Activated T-cell treated with anti-CD3 and anti-CD28 coated beads, Interleukin-2, amount 50 U/mL, for 1 hour (primary cell): ENCODE results near the gene PDS5B.
"Not testable (repeated sequence)": the region's sequence is repeated elsewhere in the genome, so short reads cannot be mapped to it uniquely, and the experiment has no call there.

ENCODE experiments used
- DNase-seq: peaks from one replicate; pipeline ENCODE4 v3.0.0-alpha.2; 2020

Gene PDS5B

DNA sequence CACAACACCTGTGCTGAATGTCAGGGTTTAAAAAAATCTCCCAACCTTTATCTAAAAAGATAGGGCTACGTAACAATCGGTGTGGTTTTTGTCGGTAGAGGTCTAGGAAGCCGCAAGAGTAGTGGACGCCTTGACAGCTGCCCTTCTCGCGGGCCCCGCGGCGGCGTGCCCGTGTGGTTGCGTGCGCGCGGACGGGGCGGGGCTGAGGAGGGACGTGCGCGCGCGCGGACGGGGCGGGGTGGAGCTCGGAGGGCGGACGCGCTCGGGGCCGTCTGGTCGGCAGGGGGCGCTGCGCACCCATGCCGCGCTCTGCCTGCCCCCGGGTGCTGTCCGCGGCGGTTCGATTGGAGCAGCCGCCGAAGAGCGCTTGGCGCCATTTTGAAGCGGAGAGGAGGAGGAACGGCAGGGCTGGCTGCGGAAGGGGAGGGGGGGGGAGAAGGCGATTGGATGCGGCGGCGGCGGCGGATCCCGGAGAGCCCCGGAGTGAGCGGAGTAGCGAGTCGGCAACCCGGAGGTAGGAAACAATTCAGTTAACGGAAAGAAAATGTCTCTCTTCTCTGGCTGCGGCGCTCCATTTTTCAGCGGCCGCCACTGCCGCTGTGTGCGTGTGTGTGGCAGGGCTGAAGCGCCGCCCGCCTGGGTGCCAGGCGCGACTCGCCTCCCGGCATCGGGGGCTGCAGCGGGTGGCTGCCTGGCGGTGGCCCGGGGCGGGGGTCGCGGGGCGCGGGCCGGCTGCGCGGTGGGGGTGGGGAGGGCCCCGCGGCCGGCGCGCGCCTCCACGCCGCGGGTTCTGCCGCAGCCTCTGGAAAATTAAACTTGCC, at the start of gene PDS5B:
PDS5B (plus strand) TSS at position 373 of the 821 bp plus-strand sequence. CDS start 62,321 bp downstream, outside the sequence.
- DNase-seq = peak; percentile 96

DNA sequence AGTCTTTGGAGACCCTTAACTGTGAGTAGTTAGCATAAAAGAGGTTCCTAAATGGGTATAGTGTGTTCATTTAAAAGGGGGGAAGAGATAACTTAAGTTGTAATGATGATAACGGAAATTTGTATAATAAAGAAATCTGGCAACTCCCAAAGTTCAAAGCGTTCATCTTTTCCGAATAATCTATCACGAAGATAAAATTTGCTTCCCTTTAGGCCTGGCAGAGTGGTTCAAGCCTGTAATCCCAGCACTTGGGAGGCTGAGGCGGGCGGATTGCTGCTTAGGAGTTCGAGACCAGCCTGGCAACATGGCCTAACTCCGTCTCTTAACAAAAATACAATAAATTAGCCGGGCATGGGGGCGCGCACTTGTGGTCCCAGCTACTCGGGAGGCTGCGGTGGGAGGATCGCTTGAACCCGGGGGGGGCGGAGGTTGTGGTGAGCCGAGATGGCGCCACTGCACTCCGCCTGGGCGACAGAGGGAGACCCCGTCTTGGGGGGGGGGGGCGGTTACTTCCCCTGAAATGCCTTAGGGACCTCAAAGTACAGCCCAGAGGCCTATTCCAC, 48.6 kb upstream of the PDS5B start:
- peak; percentile 50 for DNase-seq

GRCh38 chr13:32538143-32538620, 48.1 kb upstream of the PDS5B start:
- DNase-seq = peak; percentile 68

DNA sequence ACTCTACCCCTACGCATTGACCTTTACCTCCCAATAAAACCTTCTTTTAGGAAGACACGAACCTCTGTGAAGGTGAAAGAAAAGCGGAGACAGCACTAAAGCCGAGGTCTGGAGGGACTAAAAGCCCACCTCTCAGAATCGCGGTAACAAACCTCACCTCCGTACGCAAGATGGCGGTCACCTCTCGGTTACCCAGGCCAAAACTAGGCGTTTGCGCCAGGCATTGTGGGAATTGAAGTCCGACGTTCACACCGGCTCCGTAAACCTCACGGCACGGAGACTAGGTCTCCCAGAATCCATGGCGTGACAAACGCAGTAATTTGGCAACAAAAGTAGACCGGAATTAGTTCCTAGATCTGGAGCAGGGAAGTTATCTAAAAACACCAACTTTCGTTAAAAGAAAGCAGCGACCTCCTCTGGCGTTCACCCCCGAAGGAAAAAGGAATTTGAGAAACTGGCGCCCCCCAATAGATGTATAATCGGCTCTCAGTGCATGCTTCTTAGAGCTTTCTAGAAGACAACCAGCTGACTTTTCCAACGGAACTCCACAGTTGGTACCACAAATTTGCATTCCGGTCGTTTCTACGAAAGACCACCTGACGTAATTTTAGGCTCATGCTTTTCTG, 47.5 kb upstream of the PDS5B start, which contains the start of gene N4BP2L2:
N4BP2L2 (minus strand) TSS at position 175 of the 626 bp plus-strand sequence. CDS start 1,768 bp downstream, outside the sequence.
- peak; percentile 87 for DNase-seq

DNA sequence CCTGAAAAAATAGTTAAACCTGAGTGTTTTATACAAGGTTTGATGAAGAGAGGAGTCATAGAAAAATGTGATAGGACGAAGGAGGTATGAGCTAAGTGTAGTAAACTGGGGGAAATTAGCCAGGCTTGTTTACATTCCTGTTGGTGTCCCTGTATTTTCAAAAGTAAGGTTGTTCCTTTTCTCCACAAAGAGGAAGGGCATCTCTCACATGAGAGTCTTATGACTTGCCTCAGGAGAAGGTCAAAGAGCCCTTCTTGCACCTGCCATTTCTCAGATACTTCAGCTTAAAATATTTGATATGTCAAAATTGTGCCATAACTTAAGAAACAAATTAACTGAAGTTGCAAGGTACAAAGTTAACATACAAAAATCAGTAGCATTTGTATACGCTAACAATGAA, 44.0 kb upstream of the PDS5B start:
- no peak for DNase-seq

GRCh38 chr13:32545083-32545482, 41.2 kb upstream of the PDS5B start:
- DNase-seq = no peak

GRCh38 chr13:32548837-32549236, 37.4 kb upstream of the PDS5B start:
- no peak for DNase-seq

DNA sequence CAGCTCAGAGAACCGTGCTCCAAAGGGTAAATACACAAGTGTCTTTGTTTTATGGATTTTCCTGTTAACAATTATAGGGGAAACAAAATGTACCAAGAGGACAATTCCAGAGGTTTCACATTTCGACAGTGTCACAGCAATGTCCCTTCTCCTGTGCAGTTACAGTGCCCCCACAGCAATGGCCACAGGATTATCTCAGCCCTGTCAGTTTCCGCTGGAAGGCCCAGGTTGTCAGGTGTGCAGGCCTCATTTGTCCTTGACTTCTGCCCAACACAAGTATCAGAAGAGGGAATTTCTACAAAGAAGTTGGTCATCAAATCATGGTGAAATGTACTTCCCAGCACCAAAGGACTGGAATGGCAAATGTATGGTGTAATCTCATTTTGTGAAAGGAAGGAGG, 36.5 kb upstream of the PDS5B start:
- DNase-seq = no peak

DNA sequence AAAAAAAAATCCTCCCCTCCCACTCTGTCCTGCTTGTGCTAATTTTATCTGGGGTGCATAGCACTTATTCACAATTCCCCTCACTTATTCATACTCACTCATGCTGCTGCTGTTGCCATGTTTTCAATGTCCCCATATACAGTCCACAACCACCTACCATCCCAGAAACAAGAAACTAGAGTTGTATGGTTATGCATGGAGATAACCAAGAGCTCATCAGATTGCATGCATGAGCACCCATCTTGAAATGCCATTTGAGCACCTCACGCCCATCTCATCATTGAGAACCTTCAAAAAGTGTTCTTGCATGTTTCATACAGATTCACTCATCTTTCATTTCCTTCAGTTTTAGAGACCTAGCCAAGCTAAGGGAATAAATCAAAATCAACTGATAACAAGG, 32.5 kb upstream of the PDS5B start:
- no peak for DNase-seq

DNA sequence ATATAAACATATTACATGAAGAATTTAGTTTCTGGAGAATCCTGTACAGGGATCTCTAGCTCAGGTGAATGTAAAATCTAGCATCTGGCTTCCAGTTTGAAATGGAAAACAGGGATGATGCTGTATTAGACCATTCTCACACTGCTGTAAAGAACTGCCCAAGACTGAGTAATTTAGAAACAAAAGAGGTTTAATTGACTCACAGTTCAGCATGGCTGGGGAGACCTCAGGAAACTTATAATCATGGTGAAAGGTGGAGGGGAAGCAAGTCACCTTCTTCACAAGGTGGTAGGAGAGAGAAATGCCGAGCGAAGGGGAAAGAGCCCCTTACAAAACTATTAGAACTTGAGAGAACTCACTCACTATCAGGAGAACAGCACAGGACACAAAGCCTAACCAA, 30.6 kb upstream of the PDS5B start:
- no peak for DNase-seq

DNA sequence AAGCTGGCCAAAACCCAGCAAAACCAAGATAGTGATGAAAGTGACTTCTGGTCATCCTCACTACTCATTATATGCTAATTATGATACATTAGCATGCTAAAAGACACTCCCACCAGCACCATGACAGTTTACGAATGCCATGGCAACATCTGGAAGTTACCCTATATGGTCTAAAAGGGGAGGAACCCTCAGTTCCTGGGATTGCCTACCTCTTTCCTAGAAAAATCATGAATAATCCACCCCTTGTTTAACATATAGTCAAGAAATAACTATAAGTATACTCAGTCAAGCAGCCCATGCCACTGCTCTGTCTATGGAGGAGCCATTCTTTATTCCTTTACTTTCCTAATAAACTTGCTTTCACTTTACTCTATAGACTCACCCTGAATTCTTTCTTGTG, 25.4 kb upstream of the PDS5B start:
- DNase-seq = not testable (repeated sequence)

DNA sequence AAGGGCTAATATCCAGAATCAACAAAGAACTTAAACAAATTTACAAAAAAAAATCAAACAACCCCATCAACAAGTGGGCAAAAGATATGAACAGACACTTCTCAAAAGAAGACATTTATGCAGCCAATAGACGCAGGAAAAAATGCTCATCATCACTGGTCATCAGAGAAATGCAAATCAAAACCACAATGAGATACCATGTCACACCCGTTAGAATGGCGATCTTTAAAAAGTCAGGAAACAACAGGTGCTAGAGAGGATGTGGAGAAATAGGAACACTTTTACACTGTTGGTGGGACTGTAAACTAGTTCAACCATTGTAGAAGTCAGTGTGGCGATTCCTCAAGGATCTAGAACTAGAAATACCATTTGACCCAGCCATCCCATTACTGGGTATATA, 10.6 kb upstream of the PDS5B start:
- DNase-seq = not testable (repeated sequence)

- no peak for DNase-seq
Observed at GRCh38 chr13:32577032-32577431, 9.2 kb upstream of the PDS5B start.

- no peak for DNase-seq
Observed at GRCh38 chr13:32581177-32581786, 5.0 kb upstream of the PDS5B start.

DNA sequence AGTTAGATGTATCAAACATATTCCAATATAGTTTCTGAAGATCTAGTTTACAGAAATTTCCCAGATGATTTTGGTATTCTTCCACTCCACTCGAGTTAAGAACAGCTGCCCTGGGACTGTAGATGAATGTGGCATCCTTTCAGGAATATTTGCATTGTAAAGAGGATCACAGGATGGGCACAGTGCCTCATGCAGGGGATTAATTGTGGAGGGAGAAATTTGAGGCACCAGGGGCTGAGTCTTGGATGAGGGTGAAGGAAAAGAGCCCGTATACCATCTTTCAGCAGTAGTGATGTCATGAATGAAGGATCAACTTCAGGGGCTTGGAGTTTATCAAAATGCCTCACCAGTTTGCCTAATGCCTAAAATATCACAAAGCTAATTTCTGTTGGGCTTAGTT, 4.0 kb upstream of the PDS5B start:
- no peak for DNase-seq

GRCh38 chr13:32582991-32583390, 3.3 kb upstream of the PDS5B start:
- DNase-seq = no peak

DNA sequence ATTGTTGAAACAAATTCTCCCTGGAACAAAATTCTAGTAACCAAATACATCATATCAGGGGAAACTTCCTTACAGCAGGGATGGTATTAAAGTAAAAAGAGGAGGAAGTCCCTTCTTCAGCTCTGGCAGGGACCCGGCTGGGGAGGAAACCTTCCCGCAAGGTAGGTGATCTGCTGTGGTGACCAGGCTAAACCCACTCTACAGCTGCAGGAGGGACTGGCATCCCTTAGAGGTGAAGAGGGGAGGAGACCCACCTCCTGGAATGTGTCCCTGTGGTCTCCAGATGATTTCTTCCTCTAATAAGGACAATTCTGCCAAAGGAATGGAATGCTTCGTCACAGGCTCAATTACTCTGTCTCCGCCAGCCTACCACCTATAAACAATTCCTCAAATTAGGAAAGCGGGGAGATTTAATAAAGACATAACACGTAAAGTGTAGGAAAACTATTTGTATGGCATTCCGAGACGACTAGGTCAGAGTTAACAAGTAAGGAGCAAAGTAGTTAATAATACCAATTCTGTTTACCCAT, 637 bp upstream of the PDS5B start:
- DNase-seq = peak; percentile 28

DNA sequence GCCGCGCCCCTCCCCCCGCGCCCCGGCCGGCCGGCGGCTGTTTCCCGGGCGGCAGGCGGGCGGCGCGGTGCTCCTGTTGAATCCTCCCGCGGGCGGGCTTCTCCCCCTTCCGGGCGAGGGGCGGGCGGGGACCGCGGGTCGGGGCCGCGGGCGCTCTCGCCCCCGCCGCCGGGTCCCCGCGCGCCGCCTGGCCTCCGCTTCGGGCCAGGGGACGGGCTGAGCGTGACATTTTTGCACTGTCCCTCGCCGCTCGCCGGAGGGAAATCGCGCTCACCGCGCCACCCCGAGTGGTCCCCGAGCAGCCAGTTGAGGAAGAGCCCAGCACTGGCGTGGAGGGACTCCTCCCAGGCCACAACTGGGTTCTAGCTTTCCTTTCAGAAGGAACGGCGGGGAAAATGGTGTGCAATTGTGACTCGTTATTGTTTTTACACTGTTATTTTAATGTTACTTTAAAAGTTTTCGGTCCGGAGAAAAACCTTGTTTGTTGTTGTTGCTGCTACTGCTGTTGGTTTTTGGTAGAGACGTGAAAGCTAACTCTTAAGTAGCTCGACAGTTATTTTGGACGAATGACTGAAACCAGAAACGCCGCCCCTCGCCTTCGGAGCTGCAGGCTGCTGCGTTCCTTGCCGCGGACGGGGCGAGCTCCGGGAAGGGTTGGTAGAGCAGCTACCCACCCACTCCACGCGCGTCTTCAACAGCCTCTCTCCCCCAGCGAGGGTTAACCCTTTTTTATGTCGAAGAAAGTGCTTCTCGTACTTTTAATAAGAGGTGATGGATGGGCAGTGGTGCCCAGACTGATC, 959 bp downstream of the PDS5B start:
- peak; percentile 61 for DNase-seq

DNA sequence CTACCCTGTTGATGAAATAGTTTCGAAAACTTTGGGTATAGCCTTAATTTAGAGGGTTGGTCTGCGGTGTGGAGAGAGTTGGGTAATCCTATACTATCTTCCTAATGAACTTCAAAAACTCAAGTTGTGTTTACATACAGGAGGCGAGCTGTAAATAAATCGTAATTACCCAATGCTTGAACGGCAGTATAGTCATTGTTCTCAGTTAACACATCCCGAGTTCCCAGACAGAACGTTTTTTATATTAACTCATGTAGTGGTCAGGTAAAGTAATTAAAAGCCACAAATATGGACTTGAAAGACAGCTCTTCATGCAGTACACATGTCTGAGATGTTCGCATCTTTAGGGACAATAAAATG, 1.5 kb downstream of the PDS5B start:
- DNase-seq = no peak

- DNase-seq = no peak
Observed at GRCh38 chr13:32588736-32589135, 2.5 kb downstream of the PDS5B start.

- no peak for DNase-seq
Observed at GRCh38 chr13:32589471-32589870, 3.2 kb downstream of the PDS5B start.

GRCh38 chr13:32590266-32590665, 4.0 kb downstream of the PDS5B start:
- DNase-seq = no peak
